ENCODE results near the gene RRP1B. TPM values are rescaled to one million over a fixed set of nuclear protein-coding genes. Genes with fewer than 3 reads are reported as not detected.

Gene RRP1B
- total and polyA plus RNA-seq, 9 of the 15 experiments (the other 6 are each of a cell fraction or from before 2014, with no cell fraction given): 6.8 to 66.6 (median 41.9) TPM

GRCh38 chr21:43640400-43640799 is 19.0 kb upstream of the RRP1B start:
- TF ChIP-seq RBM25 (IDR thresholded peaks at IDR 0.05; ENCODE audit: low read depth, low read length, severe bottlenecking) (no peak), NR2C1 (IDR thresholded peaks at IDR 0.05) (no peak), NR2C1 (tag; IDR thresholded peaks at IDR 0.05) (no peak), CEBPB (tag; IDR thresholded peaks at IDR 0.05) (peak; percentile 38; the same call in 1 of the 2 replicates), SMARCA5 (IDR thresholded peaks at IDR 0.05) (no peak), CEBPG (CRISPR knock-in tag; IDR thresholded peaks at IDR 0.05) (no peak), CEBPG (tag; conservative IDR thresholded peaks at IDR 0.05 in 1 of 2, IDR thresholded peaks at IDR 0.05 in 1 of 2) (peak; percentile 7 to 20; a peak in 1 of 4 replicates), CREBBP (IDR thresholded peaks at IDR 0.05; ENCODE audit: low read depth, low read length) (no peak)
- Histone ChIP-seq H4K20me1 (replicated peaks; ENCODE audit: control insufficient read depth, insufficient read depth, low read length) (no peaks in the 10 kb centered on the region), H3K27me3 (ENCODE audit: control insufficient read depth in 2 of 2, insufficient read depth in 2 of 2, low read length in 2 of 2) (peaks cover 12 to 14% of the 10 kb centered on the region in 2 experiments), H3K36me3 (ENCODE audit: control insufficient read depth, insufficient read depth, low read length) (no peaks in the 10 kb centered on the region), H3K79me2 (ENCODE audit: control insufficient read depth, insufficient read depth, low read length) (no peaks in the 10 kb centered on the region), H3K27ac (ENCODE audit: extremely low read depth, low read depth, low read length) (no peak overlapping the region), H3K9ac (ENCODE audit: insufficient read depth in 1 of 2, low read depth in 2 of 2, low read length in 2 of 2) (no peak overlapping the region), H3K4me2 (ENCODE audit: insufficient read depth, low read length) (no peak overlapping the region), H3K9me3 (replicated peaks; ENCODE audit: control insufficient read depth, insufficient read depth, low read depth, low read length) (no peaks in the 10 kb centered on the region), H3K9me1 (ENCODE audit: control insufficient read depth, insufficient read depth, low read length) (no peaks in the 10 kb centered on the region), H3K4me1 (replicated peaks in 1 of 2; ENCODE audit: control insufficient read depth in 2 of 2, insufficient read depth in 2 of 2, low read length in 2 of 2) (peaks cover 0 to 3% of the 10 kb centered on the region in 2 experiments; a peak in 2 of 5 replicates), H3K4me3 (no peak overlapping the region), H2AFZ (ENCODE audit: low read depth, low read length) (no peak overlapping the region)
- in situ Hi-C loops (cut with MboI) (loop anchor here (25.0 kb wide), 1 partner anchor 478 kb away; the partner anchor contains the start of gene CRYAA), intact Hi-C loops (cut with micrococcal nuclease) (no loop called here)
- ChIA-PET POLR2A (no interaction called here), CTCF (ENCODE audit: low intra/inter-chr PET ratio) (interaction anchor here (0.7 kb wide), 1 partner anchor 718 kb away, joined by 8 read pairs; no protein-coding TSS in a partner anchor)
- FAIRE-seq: no peak
- DNase-seq (ENCODE audit: extremely low read depth in 1 of 4, low spot score in 3 of 4): no peak
- ATAC-seq: no peak
- no TSS peak for BruUV-seq (replicated peaks)
- 17% methylated on average over 3 of the region's 3 CpGs for WGBS (ENCODE audit: insufficient coverage, low coverage, missing lambda C conversion rate)

Data from K562 (cell line).